HG02884 (cell line): ENCODE results near the gene GMPS.

Experiments
- ATAC-seq: cut with Tn5 transposase; IDR thresholded peaks from one replicate; pipeline ENCODE4 v1.9.1; 2021; ENCODE audit warnings: mild to moderate bottlenecking, moderate library complexity; ENCODE audit not compliant: unreplicated experiment

Gene GMPS

GRCh38 chr3:155991212-155991611 is 120.8 kb downstream of the GMPS start:
- ATAC-seq: no peak

- ATAC-seq: no peak
Measured at GRCh38 chr3:155991847-155992246, 121.4 kb downstream of the GMPS start.
